8988T (cell line): Measurements from ENCODE around the gene ELL.

ENCODE experiments used
- DNase-seq: peaks from one replicate; pipeline ENCODE4 v3.0.0; 2011

ELL gene

DNA sequence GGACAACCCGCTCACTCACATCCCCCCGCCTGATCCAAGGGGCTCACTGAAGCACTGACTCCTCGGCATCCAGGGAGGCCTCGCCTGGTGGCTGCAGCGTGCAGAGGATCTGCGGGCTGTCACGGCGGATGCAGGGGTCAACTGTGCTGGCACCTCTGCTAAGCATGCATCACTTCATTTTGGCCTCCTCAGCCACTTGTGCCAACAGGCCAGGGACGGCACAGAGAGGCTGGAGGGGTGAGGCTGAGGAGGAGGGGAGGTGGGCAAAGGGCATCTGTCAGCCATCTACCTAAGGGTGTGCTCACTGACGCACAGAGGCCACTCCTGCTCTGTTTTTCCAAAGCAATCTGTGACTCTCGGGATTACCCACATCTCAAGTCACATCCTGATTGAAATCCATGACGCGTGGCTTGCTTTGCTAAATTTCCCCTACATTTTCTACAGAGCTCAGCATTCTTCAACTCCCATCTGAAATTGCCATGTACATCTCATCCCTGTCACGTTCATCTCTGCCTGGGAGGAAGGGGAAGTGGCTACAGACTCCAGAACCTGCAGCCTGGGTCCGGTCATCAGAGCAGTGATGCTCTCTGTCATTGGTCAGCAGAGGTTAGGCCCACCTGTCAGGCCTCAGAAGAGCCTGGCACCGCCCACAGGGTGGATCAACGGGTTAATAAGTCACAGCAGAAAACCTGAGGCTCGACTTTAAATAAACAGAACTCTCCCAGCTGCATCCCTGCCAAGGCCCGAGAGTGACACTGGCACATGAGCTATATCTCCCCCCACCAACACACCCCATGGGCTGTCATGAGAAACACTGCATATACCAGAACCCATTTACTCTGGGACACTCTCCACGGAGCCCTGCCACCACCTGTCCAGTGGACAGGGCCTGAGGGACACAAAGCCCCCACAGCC lies 17.6 kb downstream of the ELL start:
- no peak for DNase-seq

DNA sequence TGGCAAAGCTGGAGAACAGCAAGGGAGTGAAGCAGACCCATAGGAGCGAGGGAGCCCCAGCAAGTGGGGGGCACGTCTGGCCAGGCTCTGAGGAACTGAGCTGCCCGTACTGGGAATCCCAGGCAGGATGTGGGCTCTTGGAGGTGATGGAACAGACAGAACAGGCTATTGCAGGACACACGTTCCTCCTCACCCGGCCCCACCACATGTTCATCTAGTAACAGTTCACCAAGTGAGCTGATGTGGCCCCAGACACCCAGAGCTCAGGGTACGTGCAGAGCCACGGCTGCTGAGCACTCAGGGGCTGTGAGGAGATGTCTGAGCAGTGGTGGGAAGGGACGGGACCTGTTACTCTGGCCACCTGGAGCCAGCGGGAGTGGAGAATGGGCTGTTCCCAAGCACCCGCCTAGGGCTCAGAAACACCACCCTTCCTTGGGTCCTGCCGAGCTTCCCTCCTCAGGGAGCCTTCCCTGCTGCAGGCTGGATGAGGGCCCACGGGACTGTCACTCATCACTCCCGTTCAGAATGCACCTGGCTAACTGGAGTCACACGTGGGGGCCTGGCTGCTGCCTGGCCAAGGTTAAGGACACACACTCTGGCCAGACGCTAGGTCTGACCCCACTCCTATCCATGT lies 18.4 kb downstream of the ELL start:
- DNase-seq: no peak

DNA sequence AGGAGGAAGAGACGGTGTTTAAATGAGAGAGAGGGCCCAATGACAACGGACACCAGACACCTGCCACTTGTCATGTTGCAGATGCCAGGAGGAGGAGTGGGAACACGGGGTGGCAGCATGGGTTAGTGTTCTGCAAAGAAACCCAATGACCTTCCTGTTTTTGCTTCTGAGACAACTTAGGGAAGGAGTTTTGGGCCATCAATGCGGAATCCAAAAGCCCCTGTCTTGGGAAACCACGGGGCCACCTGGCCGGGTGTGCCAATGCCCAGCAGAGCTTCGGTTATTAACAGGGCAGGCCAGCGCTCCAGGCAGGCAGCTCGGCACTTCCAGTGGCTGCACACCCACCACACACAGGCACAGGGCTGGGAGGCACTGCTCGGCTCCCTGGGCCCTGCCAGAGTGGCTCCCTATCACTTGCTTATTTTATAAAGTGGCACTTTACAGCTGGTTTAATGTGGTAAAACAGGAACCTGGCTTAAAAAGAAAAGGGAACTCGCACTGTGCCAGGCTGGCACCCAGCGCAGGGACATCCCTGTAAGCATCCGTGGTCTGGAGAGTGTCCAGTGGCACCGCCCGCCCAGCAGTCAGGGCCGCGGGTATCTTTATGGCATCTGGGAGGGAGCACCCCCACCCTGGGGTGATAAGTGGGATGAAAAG lies 19.1 kb downstream of the ELL start:
- no peak for DNase-seq

DNA sequence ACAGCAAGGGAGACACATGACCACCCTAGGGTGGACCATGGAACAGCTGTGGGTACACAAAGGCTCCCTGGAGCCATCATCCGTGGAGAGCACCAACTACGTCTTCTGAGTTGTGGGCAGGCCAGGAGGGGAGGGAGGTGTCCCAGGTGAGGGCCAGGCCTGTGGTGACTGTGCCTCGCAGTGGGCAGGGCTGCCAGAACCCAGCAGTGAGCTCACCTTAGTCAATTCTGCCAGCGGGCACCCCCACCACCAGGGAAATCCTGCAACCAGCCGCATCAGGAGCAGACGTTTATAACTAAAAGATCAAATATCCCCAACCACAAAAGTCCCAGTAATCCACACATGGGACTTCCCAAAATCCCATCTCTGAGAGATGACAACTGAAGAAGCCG lies 19.6 kb downstream of the ELL start:
- DNase-seq: no peak

DNA sequence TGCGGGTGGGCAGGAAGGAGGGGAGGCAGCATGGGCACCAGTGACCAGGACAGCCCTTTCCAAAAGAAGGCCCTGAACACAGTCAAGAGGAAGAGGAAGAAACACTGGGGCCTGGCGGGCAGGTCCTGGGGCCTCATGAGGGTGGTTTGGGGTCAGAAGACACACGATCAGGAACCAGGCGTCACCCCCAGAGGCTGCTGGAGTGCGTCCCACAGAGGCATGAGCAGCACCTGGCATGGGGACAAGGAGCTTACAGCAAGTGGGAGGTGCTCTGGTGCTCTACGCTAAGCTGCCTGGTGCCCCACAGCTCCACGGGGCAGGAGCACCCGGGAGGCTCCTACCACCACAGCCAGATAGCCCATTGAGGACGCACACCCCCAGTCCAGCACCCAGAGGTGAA lies 20.0 kb downstream of the ELL start:
- DNase-seq: no peak

DNA sequence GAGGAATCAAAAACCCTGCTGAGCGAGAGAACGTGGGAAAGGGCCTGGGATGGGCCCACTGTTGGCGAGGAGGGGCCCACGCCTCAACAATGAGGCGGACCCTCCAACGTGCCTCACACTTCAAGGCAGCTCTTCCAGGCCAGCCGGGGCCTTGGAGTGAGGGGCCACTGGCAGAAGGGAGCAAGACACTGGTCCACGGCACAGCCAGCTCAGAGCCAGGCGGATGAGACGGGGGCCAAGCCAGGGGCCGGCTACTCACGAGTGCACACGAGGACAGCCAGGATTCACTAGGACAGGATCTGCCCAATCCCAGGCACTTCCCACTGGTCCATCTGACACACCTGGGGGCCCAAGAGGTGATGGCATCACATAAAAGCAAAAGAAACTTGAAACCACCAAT lies 20.5 kb downstream of the ELL start:
- DNase-seq: no peak

DNA sequence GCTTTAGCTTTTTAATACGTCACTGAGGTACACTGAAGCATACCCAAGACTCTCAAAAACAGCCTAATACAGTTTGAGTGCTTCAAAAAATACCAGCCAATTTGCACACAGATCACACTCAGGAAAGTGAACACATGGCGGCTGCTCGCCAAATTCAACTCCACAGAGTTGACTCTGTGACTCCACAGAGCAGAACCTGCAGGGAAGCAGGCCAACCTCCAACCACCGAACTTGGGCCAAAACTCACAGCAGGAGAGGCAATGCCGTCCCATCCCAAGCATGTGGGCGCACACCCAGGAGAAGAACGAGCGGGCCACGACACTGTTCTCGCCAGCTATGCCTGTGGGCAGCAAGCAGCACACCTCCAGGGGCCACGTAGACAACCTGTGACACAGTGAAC lies 21.1 kb downstream of the ELL start:
- DNase-seq: no peak

DNA sequence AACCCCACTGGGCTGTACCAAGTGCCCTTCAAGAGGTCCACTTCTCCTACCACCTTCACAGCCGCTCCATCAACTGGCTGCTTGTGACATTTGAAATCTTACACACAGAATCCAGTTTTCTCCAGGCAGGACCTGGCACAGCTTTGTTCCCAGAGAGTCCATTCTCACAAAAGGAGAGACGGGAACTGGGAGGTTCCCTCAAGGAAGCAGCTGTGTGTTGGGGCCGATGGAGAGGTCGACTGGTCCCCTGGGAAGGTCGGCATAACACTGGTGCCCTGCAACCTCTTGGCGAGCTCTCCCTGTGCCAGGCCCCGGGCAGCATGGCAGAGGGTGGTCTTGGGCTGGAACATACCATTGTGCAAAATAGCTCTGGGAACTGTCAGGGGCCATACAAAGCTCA lies 21.5 kb downstream of the ELL start:
- no peak for DNase-seq

DNA sequence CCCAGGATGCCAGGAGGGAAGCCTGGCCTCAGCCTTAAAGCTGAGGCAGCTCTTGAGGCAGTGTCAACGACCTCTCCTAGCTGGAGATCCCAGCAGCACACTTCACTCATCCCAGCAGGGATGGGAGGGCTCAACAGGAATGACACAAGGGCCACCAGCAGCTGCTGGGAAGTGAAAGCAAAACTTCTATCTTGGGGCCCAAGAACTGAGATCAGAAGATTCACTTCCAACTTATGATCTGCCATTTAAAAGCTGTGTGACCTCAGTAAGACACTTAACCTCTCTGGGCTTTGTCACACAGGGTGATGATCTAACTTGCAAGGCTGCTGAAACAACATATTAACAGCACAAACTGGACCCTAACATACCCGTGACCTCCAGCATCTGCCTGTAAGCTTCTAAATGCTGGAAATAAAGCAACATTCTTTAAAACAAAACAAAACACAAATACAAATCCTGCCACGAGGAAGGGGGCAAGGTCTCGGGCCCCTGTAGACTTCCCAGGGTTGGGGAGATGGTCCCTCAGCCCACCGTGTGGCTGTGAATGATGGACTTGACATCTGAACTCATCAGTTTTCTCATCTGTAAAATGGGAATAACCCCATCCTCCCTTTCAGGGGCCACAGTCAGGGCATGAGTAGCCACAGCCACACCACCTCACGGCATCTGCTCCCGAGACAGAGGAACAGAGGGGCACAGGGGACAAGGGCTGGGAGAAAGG lies 22.7 kb downstream of the ELL start:
- DNase-seq: no peak

DNA sequence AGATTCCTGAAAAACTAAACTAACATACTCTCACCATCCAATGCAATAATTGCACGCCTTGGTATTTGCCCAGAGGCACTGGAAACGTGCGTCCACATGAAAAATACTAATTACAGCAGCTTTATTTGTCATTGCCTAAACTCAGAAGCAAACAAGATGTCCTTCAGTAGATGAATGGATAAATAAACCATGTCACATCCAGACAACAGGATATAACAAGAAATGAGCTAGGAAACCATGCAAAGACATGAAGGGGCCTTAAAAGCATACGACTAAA lies 25.0 kb downstream of the ELL start:
- DNase-seq: no peak

DNA sequence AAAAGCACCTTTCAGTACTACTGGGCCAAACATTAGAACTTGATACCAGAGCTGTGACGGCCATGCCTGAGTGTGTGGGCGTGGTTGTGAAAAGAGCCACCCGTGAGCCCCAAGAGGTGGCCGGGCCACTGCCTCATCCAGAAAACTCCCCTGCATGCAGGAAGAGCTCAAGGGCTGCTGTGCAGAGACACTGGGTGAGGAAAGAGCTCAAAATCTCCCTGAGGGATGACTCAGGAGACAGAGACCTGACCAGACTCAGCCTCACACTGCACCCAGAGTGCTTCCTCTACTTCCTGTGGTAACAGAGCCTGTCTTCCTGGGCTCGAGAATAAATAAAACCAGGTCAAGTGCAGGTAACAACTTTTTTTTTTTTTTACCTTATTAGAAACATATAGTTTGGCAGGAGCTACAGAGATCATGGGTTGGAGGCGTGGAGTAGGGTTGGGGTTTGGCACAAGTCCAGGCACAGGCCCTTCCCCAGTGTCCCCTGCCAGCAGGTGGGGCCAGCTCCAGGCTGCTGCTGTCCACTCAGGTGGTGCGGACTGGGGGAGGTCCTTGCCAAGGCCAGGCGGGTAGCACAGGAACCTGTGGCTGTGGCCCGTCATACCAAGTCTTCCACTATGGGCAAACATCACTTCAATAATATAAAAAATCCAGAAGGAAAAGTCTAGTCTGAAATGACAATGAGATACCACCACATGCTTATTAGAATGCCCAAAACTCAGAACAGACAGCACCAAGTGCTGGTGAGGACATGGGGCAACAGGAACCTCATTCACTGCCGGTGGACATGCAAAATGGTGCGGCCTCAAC lies 25.5 kb downstream of the ELL start:
- DNase-seq: peak; percentile 55

DNA sequence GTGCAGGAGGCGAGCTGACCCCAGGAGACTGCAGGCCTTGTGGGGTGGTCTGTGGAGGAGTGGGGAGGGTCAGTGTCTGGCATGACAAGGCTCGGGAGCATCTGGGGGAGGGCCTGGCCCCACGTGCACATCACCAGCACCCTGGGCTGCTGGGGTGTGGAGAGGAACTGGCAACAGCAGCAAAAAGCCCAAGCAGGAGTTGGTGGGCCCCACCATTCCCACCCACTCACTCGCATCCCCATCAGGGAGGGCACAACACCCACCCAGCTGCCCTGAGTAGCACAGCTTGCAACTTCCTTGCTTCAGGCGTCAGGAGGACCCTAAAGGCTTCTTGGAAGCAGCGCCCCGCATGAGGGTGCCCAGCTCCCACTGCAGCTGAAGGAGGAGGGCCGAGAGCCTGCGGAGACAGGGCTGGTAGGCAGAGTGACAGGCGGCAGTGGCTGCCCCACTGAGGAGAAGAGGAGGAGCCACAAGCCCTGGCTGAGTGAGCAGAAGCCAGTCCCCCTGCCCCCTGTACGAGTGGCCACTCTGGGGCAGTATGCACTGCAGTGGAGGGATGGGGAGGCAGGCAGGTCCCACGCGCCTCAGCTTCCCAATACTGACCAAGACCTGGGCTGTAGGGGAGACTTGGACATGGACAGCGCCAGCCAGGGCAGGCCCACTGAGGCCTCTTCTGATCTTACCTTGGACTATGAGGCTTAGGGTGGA lies 26.5 kb downstream of the ELL start:
- no peak for DNase-seq

DNA sequence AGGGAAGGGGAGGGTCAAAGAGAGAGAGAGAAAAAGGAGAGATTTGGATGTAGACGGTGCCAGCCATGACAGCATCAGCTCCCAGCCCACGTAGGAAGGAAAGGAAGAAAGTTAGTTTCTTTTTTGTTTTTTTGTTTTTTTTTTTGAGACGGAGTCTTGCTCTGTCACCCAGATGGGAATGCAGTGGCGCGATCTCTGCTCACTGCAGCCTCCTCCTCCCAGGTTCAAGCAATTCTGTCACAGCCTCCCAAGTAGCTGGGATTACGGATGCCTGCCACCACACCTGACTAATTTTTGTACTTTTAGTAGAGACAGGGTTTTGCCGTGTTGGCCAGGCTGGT lies 27.6 kb downstream of the ELL start:
- no peak for DNase-seq

DNA sequence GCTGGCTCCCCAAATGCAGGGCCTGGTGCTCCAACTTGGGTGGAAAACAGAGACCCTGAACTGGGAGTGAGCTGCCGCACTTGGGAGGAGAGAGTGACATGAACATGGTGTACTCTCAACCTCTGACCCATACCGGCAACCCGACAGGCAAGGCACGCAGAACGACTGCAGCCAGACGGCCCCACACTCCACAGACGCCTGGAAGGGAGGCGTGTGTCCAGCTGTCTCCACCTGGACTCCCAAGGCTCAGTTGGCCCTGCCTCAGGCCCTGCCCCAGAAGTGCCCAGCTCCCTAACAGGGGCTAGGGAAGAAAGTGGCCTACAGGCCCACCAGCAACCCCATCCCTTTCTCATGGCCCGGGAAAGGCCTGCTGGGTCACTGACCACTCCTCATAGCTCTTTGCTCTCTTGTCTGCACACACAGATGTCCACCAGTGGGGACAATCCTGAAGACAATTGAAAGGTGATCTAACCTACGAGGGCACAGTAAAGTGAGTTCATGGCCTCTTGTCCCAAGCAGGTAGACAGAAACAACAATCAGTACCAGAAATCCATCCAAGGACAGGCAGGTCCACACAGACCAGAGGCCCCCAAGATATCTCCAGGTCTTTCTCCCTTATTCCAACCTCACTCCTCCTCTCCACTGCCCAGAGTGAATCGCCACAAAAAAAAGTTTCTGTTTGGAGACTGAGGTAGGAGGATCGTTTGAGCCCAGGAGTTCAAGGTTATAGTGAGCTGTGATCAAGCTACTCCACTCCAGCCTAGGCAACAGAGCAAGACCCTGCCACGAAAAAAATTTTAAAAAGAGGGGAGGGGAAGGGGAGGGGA lies 28.2 kb downstream of the ELL start:
- DNase-seq: no peak

DNA sequence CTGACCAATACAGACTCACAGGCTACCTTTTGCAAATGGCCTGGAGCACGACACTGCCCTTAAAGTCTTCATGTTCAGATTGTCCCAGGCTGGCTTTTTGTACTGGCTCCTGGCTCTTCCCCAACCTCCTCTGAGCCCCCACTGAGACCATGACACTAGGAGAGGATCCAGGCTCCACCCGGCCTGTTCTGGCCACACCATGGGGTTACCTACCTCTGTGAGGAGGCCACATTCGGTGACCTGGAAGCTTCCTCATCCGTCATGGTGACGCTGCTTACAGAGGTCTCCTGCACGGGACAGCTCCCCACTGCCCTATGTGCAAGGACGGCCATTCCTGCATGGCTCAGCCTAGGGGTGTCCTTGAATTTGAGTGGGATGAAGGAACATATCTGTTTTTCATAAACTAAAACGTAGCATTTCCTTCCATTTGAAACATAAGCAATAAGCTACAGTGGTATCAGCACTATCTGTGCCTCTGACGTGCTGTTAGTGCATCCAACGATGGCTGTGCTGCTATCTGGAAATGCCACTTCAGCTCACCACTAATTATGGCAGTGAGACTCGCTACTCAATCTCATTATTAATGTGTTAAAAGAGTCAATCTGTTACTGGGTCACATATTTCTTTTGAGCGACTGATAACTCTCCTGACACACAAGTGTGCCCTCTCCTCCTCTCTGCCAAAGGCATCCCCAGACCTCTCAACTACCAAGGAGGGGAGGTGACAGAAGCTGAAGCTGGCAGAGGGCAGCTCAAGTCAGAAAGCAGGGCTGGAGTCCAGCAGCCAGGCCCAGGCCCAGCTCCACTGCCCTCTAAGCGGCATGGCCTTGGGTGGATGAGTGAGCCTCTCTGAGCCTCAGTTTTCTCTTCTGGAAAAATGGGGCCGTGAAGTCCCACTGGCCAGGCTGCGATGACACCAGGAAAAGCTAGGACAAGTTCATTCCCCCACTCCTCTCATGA lies 29.6 kb downstream of the ELL start:
- DNase-seq: no peak

DNA sequence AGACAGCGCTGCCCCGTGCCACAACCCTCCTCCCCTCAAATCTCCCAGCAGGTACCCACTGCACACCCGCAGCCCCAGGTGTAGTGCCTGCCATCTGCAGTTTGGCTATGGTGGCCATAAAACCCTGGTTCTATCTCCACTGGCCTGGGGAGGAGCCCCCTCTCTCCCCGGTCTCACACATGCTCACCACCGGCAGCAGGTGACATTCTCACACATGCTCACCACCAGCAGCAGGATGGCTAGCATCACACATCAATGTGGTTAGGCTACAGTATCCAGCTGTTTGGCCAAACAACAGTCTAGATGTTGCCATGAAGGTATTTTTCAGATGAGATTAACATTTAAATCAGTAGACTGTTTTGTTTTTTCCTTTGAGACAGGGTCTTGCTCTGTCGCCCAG lies 31.1 kb downstream of the ELL start:
- DNase-seq: no peak

DNA sequence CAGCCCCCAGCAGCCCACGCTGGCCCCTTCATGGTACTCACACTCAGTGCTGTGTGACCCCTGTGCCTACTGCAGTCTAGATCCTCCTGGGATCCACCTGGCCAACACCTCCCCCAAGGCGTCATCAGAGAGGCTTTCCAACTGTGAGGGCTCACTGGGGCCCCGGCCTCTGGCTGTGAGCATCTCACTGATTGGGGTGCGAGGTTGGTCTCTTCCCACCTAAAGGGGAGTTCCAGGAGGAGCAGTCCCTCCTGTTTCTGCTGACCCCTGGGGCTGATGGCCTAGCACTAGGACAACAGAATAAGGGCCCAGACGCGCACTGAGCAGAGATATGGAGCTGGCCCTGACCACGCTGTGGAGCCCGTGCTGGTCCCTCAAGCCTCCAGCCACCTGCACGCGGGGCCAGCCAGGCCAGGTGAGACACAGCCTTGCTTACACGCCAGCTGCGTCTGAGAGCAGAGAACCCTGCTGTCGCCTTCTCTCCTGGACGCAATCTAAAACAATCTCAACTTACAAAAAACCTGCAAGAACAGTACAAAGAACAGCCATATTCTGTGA lies 32.2 kb downstream of the ELL start:
- DNase-seq: no peak

DNA sequence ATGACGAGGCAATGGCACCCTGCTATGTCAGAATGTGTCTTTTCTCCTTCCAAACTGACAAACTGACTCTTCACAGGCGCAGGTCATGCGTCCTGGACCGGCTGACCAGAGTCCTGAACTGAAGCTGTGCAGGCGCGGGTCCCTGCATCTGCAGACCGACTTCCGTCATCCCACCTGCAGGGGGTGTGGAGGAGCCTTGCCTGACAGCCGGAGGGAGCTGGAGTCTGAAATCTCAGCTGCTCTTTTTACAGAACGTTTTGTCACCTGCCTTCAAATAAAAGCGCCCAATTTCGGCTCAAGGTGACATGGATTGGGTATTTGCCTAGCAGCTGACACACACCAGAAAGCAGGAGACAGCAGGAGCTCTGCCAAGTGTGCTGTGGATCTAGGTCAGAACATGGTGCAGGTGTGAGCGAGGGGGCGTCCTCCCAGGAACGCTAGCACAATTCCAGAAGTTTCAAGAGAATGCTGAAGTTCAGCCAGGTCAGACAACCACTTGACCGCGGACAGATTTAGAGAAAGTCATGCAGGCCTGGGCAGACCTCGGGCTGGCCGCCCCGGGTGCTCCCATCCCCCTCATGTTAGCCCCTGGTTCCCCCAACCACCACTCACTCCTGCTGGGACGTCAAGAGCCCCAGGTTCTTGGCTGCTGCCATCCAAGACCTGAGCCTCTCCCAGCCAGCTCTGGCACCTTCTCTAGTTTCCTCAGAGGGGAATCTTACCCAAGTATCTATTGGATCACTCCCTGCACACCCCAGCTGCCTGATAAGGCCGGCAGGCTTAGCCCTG lies 32.8 kb downstream of the ELL start:
- peak; percentile 88 for DNase-seq

DNA sequence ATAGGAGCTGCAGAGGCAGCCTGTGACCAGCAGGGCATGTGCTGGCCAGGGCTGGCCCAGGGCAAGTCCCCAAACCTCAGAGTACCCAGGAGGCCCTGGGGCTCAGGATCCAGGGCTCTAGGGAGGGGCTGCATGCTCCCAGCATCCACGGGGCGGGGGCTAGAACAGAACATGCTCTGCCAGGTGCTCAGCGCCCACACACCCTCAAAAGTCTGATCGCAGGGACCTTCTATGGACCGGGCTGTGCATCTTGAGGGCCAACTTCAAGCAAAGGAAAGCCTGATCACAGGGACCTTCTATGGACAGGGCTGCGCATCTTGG lies 33.5 kb downstream of the ELL start:
- peak; percentile 56 for DNase-seq
